ENCODE measurements around the gene JCHAIN. TPM values are rescaled to one million over a fixed set of nuclear protein-coding genes. Genes with fewer than 3 reads are reported as not detected.

JCHAIN gene
- polyA plus RNA-seq, 1 donor (not counting 4 experiments of a cell fraction or from before 2014, with no cell fraction given): not detected

GRCh38 chr4:70705183-70706043 is 39.1 kb upstream of the JCHAIN start:
- H3K27ac ChIP-seq (ENCODE audit: control insufficient read depth, insufficient read depth, low read length): peak overlapping the region; percentile 65
- H2AFZ ChIP-seq (ENCODE audit: control insufficient read depth, low read length): peak overlapping the region; percentile 73
- TF ChIP-seq EZH2 (IDR thresholded peaks at IDR 0.05; ENCODE audit: low read length) (no peak), CTCF (optimal IDR thresholded peaks at IDR 0.05 in 1 of 3, IDR thresholded peaks at IDR 0.05 in 1 of 3, conservative IDR thresholded peaks at IDR 0.05 in 1 of 3; ENCODE audit: extremely low read depth in 1 of 3, insufficient read depth in 2 of 3, low read length in 3 of 3) (no peak)
- H3K4me2 ChIP-seq (ENCODE audit: control insufficient read depth, extremely low read depth, insufficient read depth, low read depth, low read length): peak overlapping the region; percentile 79
- no peaks in the 10 kb centered on the region for H3K27me3 ChIP-seq (ENCODE audit: control insufficient read depth, extremely low read depth, insufficient read depth, low read length)
- peaks cover 31% of the 10 kb centered on the region for H3K79me2 ChIP-seq (ENCODE audit: control insufficient read depth, insufficient read depth, low read length)
- dilution Hi-C loops (cut with MboI; ENCODE audit: extremely low pct_ligation_motif_present, low sequenced_read_pairs): no loop called here
- DNase-seq (ENCODE audit: low read depth, low spot score) (no peak), FAIRE-seq (no peak)
- H3K9me3 ChIP-seq (ENCODE audit: control insufficient read depth, low read depth, low read length): no peaks in the 10 kb centered on the region
- H3K36me3 ChIP-seq (ENCODE audit: control insufficient read depth in 2 of 2, extremely low read depth in 1 of 2, insufficient read depth in 2 of 2, low read length in 2 of 2): no peaks in the 10 kb centered on the region
- H3K9ac ChIP-seq (ENCODE audit: control insufficient read depth, extremely low read depth, insufficient read depth, low read length): peak overlapping the region; percentile 83
- no peaks in the 10 kb centered on the region for H3K9me1 ChIP-seq (ENCODE audit: control insufficient read depth, extremely low read depth, insufficient read depth, low read length)
- H3K4me1 ChIP-seq (ENCODE audit: control insufficient read depth, extremely low read depth, insufficient read depth, low read length): peaks cover 13% of the 10 kb centered on the region
- peak overlapping the region; percentile 51 to 80 (median 75) for H3K4me3 ChIP-seq (ENCODE audit: control insufficient read depth in 2 of 3, extremely low read depth in 1 of 3, insufficient read depth in 2 of 3, low read depth in 1 of 3, low read length in 3 of 3)
- H4K20me1 ChIP-seq (ENCODE audit: control insufficient read depth, extremely low read depth, insufficient read depth, low read length): no peaks in the 10 kb centered on the region

DNA sequence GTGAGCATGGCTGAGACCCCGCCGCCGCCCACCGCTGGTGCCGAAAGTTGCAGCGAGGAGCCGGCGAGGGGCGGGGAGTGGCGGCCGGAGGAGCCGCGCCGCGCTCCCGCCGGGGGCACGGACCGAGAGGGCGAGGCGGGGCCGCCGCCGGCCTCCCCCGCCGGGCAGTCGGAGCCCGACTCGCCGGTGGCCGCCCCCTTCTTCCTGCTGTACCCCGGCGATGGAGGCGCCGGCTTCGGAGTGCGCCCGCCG is 38.5 kb upstream of the JCHAIN start:
- FAIRE-seq (no peak), DNase-seq (ENCODE audit: low read depth, low spot score) (no peak)
- Histone ChIP-seq H3K4me2 (ENCODE audit: control insufficient read depth, extremely low read depth, insufficient read depth, low read depth, low read length) (peak overlapping the region; percentile 79), H3K27ac (ENCODE audit: control insufficient read depth, insufficient read depth, low read length) (peak overlapping the region; percentile 65), H3K9me3 (ENCODE audit: control insufficient read depth, low read depth, low read length) (no peaks in the 10 kb centered on the region), H3K4me1 (ENCODE audit: control insufficient read depth, extremely low read depth, insufficient read depth, low read length) (peaks cover 13% of the 10 kb centered on the region), H3K4me3 (ENCODE audit: control insufficient read depth in 2 of 3, extremely low read depth in 1 of 3, insufficient read depth in 2 of 3, low read depth in 1 of 3, low read length in 3 of 3) (peak overlapping the region; percentile 51 to 80 (median 75)), H3K9ac (ENCODE audit: control insufficient read depth, extremely low read depth, insufficient read depth, low read length) (peak overlapping the region; percentile 83), H3K9me1 (ENCODE audit: control insufficient read depth, extremely low read depth, insufficient read depth, low read length) (no peaks in the 10 kb centered on the region), H3K36me3 (ENCODE audit: control insufficient read depth in 2 of 2, extremely low read depth in 1 of 2, insufficient read depth in 2 of 2, low read length in 2 of 2) (no peaks in the 10 kb centered on the region), H3K27me3 (ENCODE audit: control insufficient read depth, extremely low read depth, insufficient read depth, low read length) (no peaks in the 10 kb centered on the region), H4K20me1 (ENCODE audit: control insufficient read depth, extremely low read depth, insufficient read depth, low read length) (no peaks in the 10 kb centered on the region), H2AFZ (ENCODE audit: control insufficient read depth, low read length) (peak overlapping the region; percentile 22), H3K79me2 (ENCODE audit: control insufficient read depth, insufficient read depth, low read length) (peaks cover 31% of the 10 kb centered on the region)
- TF ChIP-seq CTCF (optimal IDR thresholded peaks at IDR 0.05 in 1 of 3, IDR thresholded peaks at IDR 0.05 in 1 of 3, conservative IDR thresholded peaks at IDR 0.05 in 1 of 3; ENCODE audit: extremely low read depth in 1 of 3, insufficient read depth in 2 of 3, low read length in 3 of 3) (no peak), EZH2 (IDR thresholded peaks at IDR 0.05; ENCODE audit: low read length) (no peak)
- dilution Hi-C loops (cut with MboI; ENCODE audit: extremely low pct_ligation_motif_present, low sequenced_read_pairs): no loop called here

Data from keratinocyte (primary cell).